Activated CD4-positive, CD25-positive, alpha-beta regulatory T cell (primary cell): ENCODE data around the gene CSRP1.
"Not testable (repeated sequence)": the region's sequence is repeated elsewhere in the genome, so short reads cannot be mapped to it uniquely, and the experiment has no call there.

Experiments used
- DNase-seq, 4 experiments: peaks; one replicate each; lab custom pipeline; 2025; lab: John Stamatoyannopoulos, UW

Gene CSRP1

GRCh38 chr1:201506557-201507359 is at the start of gene CSRP1:
Gene CSRP1, minus strand, starts transcription at chr1:201507123. Its CDS starts 10,820 bp downstream, at chr1:201496303.
- peak; percentile 52 to 75 (median 66) for DNase-seq

GRCh38 chr1:201555593-201555945 is 48.6 kb upstream of the CSRP1 start:
- DNase-seq = no peak

DNA sequence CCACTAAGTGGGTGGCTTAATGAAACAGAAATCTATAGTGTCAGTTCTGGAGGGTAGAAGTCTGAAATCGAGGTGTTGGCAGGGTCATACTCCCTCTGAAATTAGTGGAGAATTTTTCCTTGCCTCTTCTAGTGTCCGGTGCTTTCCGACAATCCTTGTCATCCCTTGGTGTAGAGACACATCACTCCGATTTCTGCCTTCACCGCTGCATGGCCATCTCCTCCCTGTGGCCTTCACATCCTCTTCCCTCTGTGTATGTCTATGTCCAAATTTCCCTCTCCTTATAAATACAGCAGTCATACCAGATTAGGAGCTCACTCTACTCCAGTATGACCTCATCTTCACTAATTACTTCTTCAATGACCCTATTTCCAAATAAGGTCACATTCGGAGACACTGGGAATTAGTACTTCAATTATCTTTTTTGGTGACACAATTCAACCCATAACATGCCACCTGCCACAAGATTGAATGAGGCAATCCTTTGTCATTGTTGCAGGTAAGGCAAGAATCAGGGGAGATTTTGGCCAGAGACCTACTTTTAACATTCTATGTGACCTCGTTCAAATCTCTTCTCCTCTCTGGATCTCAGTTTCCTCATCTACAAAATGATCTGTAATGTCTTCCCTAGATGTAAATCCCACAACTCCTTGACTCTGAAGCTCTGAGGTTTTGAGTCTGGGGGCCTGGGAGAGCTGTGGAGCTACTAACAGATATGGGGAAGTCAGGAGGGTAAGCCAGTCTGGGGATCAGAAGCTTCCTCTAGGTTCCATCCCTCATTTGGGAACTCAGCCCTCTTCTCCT is 48.1 kb upstream of the CSRP1 start:
- no peak for DNase-seq

DNA sequence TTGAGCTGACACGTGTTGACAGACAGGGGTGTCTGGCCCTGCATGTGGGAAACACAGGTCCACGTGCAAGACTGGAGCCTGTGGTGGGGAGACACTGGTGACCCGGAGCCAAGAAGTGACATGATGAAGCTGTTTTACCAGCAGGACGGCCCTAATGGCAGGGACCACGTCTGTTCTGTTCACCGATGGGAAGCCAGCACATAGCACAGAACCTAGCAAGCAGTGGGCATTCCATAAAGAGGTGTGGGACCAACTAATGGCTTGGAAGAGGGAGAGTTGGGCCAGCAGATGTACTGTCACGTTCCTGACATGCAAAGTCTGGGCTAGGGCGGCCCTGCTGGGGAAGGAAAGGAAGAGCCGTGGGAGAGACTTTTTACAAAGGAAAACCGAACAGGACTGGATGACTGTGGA is 47.3 kb upstream of the CSRP1 start:
- no peak for DNase-seq

DNA sequence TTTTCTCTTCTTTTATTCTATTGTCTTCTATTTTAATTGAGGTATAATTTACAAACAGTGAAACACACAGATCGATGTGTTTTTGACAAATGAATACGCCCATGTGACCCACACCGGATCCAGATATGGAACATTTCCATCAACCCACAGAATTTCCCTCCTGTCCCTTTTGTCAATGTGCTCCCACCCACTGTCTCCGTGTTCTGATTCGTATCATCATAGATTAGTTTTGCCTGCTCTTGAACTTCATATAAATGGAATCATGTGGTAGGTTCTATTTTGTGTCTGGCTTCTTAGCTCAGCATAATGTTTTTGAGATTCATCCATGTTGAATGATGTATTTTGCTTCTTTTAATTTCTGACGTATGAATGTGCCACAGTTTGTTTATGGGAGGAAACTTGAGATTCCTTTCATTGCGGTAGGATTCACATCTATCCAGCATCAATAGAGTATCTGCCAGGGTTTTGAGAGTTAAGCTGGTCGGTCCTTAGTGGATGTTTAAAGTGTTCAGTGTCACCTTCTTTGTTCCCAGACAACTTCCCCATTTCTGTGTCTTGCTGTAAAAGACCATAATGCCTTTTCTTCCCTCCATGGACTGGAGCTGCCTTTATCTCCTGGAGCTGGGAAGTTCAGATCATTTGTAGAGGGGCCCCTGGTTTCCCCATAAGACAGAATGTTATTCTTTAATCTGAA is 46.7 kb upstream of the CSRP1 start:
- no peak for DNase-seq

DNA sequence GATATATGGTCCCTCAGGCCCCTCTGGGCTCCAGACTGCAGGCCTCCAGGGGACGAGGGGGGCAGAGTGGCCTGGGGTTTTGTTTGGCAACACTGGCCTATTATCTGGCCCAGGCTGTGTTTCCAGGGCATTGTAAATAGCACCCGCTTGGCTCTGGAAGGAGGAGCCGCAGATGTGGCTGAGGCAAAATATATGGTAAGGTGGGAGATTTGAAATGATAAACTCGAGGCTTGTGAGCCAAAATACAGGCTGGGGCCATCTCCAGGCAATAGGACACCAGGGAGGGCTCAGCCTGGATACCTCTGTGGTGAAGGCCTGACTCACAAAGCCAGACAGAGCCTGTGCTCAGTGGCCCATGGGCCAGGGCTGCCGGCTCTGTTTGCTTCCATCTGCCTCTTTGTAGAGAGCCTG is 46.0 kb upstream of the CSRP1 start:
- no peak for DNase-seq

- DNase-seq = no peak
These were observed 45.2 kb upstream of the CSRP1 start for GRCh38 chr1:201551877-201552731.

DNA sequence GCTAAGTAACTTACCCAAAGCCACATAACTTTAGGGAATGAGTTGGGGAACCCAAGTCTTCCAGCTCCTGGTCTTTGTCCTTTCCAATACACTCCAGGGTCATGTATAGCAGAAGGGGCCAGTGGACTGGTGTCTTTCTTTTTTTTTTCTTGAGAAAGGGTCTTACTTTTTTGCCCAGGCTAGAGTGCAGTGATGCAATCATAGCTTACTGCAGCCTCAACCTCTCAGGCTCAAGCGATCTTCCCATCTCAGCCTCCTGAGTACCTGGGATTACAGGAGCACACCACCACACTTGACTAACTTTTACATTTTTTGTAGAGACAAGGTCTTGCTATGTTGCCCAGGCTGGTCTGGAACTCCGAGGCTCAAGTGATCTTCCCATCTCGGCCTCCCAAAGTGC is 44.2 kb upstream of the CSRP1 start:
- DNase-seq = no peak

- DNase-seq = not testable (repeated sequence)
These were observed 42.6 kb upstream of the CSRP1 start for GRCh38 chr1:201549522-201549921.

- DNase-seq = no peak
These were observed 39.0 kb upstream of the CSRP1 start for GRCh38 chr1:201545851-201546492.

DNA sequence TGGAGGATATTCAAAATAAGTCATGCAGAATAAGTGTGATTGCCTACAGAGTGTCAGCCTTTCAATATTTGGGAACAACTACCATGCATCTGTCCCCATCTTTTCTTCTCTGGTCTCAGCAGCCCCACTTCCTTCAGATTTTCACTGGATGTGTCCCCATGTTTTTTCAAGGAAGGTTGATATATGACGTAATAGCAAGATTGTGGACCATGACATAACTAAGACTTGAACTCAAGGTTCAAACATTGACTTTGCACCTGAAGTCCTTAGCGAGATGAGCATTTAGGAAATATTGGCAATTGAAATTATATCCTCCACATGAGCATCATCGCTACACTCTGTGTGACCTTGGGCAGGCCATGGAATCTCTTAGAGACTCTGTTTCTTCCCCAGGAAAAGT is 37.8 kb upstream of the CSRP1 start:
- no peak for DNase-seq

- no peak for DNase-seq
These were observed 37.1 kb upstream of the CSRP1 start for GRCh38 chr1:201543871-201544642.

DNA sequence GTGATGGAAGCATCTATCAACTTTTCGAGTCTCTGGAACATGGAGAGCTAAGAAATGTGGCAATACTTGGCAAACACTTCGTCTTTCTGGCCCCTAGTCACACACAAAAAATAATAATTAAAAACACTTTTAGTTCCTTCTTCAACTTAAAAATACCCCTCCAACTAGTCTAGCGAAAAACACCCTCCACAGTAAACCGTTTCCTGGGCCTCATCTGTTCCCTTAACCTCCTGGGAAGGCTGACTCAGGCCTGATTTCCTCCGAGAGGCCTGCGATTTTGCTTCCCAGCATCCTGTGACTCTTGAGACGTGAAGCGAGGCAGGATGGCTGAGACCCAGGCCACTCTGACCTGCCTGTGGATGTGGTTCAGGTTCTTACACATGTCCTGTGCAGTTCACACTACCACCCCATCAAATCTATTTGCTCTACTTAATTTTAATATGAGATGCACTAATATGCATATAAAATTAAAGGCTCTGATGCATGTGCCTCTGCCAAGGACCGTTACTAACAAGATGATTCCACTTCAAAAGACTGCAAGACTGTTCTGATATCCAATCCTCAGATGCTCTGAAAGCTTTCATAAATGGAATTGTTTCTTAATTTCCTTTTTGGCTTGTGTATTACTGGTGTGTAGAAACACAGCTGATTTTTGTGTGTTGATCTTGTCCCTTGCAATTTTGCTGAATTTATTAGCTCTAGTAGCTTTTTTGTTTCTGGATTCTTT is 35.5 kb upstream of the CSRP1 start:
- DNase-seq = no peak

- DNase-seq = no peak
These were observed 34.2 kb upstream of the CSRP1 start for GRCh38 chr1:201540846-201541735.

GRCh38 chr1:201539561-201540431 is 32.9 kb upstream of the CSRP1 start:
- DNase-seq = no peak

DNA sequence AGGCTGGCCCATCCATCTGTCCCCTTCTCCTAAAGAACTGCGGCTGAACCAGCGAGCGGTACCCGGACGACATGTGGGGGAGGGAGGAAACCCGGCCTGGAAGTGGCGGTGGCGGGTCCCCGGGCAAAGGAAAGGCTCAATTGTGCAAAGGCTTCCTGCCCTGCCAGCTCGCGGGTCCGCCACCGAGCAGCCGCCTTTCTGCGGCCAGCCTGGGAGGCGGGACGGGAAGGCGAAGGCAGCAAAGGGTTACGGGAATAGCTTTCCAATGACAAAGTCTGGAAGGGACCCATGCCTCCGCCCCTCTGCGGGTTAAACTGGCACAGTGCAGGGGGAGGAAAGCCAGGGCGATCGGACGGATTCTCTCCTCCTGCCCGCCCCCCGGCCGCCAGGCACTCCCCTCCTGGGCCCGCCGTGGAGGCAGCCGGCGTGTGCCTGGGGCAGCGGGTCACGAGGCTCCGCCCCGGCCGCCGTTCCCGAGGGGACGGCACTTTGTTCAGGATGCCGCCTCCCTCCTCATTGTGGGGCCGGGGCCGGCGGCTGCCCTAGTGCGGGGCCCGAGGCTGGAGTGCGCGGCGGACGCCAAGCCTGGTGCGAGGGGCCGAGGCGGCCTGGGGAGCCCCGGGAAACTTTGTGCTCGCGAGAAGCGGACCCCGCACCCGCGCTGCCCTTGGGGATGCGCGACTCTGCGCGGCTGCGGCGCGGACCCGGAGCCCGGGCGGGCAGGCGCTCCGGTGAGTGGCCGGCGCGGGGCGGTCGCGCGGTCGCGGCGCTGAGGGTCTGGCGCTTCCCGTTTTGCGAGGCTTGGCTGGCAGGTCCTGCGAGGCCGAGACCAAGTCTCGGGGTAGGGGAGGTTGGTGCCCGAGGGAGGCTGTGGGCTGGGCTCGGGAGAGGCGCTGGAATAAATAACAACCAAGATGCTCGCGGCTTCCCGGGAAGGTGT is 32.0 kb upstream of the CSRP1 start, which contains the start of gene NAV1:
Gene NAV1 (plus strand): TSS at position 516 of the 940 bp plus-strand sequence. CDS start 83,758 bp downstream, outside the sequence.
- DNase-seq = no peak
